IPS-18a (cell line): ENCODE data around the gene ZFTA.

Experiments
- H3K27ac ChIP-seq: one replicate; pipeline ENCODE4 v1.5.1; 2013; ENCODE audit warnings: low read length
- H3K27me3 ChIP-seq: one replicate; pipeline ENCODE4 v1.6.1; 2013; ENCODE audit warnings: mild to moderate bottlenecking, low read length; ENCODE audit not compliant: control insufficient read depth, insufficient read depth
- H3K36me3 ChIP-seq: one replicate; pipeline ENCODE4 v1.6.1; 2013; ENCODE audit warnings: low read depth, low read length; ENCODE audit not compliant: control insufficient read depth
- H3K4me1 ChIP-seq: one replicate; pipeline ENCODE4 v1.6.1; 2013; ENCODE audit warnings: low read depth, low read length; ENCODE audit not compliant: control insufficient read depth
- H3K4me3 ChIP-seq: one replicate; pipeline ENCODE4 v1.5.1; 2013; ENCODE audit warnings: low read length
- H3K9ac ChIP-seq: one replicate; pipeline ENCODE4 v1.6.1; 2013; ENCODE audit warnings: mild to moderate bottlenecking, low read length, moderate library complexity
- H3K9me3 ChIP-seq: one replicate; pipeline ENCODE4 v1.6.1; 2013; ENCODE audit warnings: low read depth, low read length; ENCODE audit not compliant: control insufficient read depth

ZFTA gene

DNA sequence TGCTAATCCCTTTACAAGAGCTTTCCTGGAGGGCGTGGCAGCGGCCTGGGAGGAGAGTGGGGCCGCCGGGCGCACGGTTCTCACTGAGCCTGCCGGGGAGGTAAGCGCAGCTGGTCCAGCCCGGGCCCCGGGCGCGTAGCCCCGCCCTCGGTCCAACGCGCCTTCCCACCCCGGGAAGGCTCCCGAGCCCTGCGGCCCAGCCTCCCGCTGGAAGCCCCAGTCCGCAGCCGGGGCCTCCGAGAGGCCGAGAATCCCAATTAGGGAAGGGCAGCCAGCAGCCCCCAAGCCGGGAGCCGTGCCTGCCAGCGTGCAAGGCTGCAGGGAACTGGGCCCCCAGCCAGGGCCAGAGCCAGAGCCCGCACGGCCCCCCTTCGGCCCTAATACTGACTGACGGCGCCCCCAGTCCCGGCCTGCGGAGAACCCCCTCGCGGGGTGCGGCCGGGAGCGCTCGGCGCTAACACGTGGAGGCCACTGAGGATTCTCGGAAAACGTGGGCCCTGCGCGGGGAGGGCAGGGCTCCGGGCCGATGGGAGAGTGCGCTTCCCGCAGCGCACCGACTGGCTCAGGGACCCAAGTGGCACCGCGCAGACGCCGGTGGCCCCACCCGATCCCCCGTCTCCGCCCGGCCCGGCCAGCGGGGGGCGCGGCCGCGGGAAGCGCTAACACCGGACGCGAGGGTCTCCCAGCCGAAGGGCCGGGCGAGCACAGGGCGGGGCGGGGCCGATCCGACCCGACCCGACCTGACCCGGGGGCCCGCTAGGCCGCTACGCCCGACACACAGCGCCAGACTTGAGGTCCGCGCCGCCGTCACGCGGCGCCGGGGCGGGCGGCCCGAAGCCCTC, 5.7 kb downstream of the ZFTA start:
- peak overlapping the region; percentile 84 for H3K9ac ChIP-seq
- H3K9me3 ChIP-seq = no peaks in the 10 kb centered on the region
- peaks cover 37% of the 10 kb centered on the region for H3K4me1 ChIP-seq
- H3K36me3 ChIP-seq = peaks cover 14% of the 10 kb centered on the region
- H3K27ac ChIP-seq = peak overlapping the region; percentile 46
- peak overlapping the region; percentile 77 for H3K4me3 ChIP-seq
- no peaks in the 10 kb centered on the region for H3K27me3 ChIP-seq

DNA sequence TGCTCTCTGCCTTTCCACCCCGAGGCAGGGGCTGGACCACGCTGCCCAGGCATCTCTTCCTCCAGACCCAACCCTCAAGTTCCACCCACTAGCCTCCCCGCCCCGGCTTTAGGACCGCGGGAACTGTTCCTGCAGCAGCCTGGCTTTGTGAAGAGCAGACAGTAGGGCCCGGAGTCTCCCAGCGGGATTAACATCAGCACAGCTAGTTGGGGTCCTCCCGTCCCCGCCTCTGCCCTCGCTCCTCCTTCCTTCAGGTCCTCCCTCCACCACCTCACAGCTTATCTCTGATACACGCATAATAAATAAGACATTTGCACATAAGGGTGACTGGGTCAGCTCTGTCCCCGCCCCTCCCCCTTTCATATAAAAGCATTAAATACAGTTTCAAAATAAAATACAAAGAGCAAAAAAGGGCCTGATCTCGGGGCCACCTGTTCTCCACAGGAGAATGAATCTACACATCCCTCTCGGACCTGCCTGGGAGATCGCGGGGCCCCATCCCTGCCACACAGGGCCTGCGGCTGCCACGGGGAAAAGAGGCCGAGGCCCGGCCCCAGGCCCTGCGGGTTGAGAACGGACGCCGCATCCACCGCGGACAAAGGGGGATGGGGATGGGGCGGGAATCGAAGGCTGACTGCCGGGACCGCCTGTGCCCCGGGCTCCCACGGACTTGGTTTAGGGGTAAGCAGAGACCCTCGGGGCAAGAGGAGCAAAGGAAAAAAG, 6.5 kb downstream of the ZFTA start:
- H3K4me3 ChIP-seq = peak overlapping the region; percentile 77
- peaks cover 17% of the 10 kb centered on the region for H3K36me3 ChIP-seq
- H3K27ac ChIP-seq = no peak overlapping the region
- no peaks in the 10 kb centered on the region for H3K9me3 ChIP-seq
- H3K27me3 ChIP-seq = no peaks in the 10 kb centered on the region
- peak overlapping the region; percentile 84 for H3K9ac ChIP-seq
- H3K4me1 ChIP-seq = peaks cover 34% of the 10 kb centered on the region

DNA sequence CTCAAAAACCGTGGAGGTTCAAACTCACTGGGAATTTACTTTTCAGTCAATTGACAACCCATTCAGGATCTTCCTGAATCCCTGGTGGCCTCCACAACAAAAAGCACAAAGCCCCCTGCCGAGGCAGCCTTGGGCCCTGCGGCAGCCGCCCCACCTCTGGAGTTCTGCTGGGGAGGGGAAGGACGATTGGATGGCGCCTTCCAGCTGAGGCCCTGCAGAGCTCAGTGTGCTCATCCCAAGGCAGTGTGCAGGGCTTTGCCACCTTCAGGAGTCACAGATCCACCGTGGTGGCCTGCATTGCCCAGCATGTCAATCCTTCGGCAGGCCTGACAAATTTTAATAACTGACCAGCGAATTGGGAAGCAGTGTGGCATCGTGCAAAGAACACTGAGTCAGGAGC, 7.4 kb downstream of the ZFTA start:
- H3K27me3 ChIP-seq = no peaks in the 10 kb centered on the region
- peaks cover 25% of the 10 kb centered on the region for H3K4me1 ChIP-seq
- no peaks in the 10 kb centered on the region for H3K9me3 ChIP-seq
- H3K4me3 ChIP-seq = peak overlapping the region; percentile 77
- H3K9ac ChIP-seq = no peak overlapping the region
- no peak overlapping the region for H3K27ac ChIP-seq
- H3K36me3 ChIP-seq = peaks cover 16% of the 10 kb centered on the region

DNA sequence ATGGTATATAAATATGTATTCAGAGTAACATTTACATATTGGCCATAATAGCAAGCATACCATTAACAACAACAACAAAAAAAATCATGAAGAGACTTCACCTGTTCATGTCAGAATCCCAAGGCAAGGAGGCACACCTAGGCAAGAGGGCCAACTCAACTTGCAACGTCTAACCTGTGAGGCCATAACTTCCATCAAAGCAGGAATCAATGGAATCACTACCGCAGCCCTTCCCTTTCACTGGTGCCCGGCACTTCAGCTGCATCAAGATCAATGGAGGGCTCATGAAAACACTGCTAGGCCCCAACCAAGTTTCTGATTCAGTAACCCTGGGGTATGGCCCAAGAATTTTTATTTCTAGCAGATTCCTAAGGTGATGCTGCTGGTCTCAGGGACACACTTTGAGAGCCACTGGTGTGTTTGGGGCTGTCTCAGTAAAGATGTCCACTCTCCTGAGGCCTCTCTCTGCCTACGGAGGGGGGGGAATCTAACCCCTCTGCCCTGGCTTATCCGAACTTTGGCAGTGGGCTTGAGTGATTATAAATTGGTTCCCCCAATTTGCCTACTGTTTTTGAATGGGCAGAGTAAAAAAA, 8.0 kb downstream of the ZFTA start:
- H3K27ac ChIP-seq = no peak overlapping the region

DNA sequence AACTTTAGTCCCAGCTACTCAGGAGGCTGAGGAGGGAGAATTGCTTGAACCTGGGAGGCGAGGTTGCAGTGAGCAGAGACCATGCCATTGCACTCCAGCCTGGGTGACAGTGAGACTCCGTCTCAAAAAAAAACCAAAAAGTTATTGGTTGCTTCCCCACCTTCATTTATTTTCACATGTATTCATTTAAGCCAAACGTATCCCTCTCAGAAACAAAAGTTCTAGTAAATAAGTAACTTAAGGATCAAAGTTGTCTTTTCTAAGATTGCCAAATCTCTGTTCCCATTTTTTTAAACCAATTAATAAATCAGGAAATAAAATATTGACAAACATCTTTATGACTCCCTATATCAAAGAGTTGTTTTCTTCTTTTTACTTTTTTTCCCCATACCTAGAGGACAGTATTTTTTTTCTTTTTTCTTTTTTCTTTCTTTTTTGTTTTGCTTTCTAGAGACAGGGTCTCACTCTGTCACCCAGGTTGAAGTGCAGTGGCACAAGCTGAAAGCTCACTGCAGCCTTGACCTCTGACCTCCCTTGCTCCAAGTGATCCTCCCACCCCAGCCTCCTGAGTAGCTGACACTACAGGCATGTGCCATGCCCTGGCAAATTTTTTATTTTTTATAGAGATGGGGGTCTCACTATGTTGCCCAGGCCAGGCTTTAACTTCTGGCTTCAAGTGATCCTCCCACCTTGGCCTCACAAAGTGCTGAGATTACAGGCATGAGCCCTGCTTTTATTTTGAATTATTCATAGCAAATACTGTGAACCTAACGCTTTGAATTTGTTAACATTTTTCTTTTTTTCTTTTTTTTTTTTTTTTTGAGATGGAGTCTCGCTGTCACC, 11.4 kb downstream of the ZFTA start:
- H3K9me3 ChIP-seq = no peaks in the 10 kb centered on the region
- H3K9ac ChIP-seq = no peak overlapping the region
- peaks cover 16% of the 10 kb centered on the region for H3K4me1 ChIP-seq
- peaks cover 40% of the 10 kb centered on the region for H3K36me3 ChIP-seq
- no peak overlapping the region for H3K4me3 ChIP-seq
- no peak overlapping the region for H3K27ac ChIP-seq
- no peaks in the 10 kb centered on the region for H3K27me3 ChIP-seq

More for the DNA sequence above, 8.0 kb downstream of the ZFTA start:
- Histone ChIP-seq H3K9me3 (no peaks in the 10 kb centered on the region), H3K4me3 (peak overlapping the region; percentile 77), H3K36me3 (peaks cover 20% of the 10 kb centered on the region), H3K4me1 (peaks cover 19% of the 10 kb centered on the region), H3K9ac (no peak overlapping the region), H3K27me3 (no peaks in the 10 kb centered on the region)

DNA sequence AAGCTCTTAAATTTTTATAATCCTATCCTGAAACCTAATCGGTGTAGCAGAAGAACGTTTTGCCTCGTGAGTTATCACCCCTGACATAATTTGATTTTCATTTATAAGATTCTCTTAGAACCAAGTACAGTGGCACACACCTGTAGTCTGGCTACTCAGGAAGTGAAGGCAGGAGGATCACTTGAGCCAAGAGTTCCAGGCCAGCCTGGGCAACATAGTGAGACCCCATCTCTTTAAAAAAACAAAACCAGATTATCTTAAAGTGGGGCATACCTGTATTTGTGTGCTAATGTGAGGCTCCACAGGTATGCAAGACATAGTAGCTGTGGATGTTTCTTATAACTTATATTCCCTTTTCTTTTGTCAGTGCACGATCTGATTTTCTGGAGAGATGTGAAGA, 19.0 kb downstream of the ZFTA start:
- no peaks in the 10 kb centered on the region for H3K4me1 ChIP-seq
- no peaks in the 10 kb centered on the region for H3K9me3 ChIP-seq
- no peaks in the 10 kb centered on the region for H3K27me3 ChIP-seq
- H3K36me3 ChIP-seq = peaks cover 36% of the 10 kb centered on the region
- H3K4me3 ChIP-seq = no peak overlapping the region
- no peak overlapping the region for H3K9ac ChIP-seq
- no peak overlapping the region for H3K27ac ChIP-seq

DNA sequence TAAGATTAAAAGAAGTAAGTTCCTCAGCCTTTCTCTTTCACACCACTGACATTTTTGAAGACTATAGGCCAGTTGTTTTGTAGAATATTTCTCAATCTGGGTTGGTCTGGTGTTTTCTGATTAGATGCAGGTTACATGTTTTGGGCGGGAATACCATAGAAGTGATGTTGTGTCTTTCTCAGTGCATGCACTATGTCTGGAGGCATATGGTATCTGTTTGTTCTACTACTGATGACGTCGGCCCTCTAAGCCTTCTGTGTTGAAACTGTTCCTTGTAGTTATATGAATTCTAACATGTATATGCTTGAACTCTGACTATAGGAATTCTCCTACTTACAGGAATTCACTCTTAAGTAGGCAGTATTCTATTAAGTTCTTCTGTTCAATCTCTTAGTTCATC, 21.6 kb downstream of the ZFTA start:
- Histone ChIP-seq H3K27ac (no peak overlapping the region), H3K9me3 (no peaks in the 10 kb centered on the region), H3K9ac (no peak overlapping the region), H3K36me3 (peaks cover 19% of the 10 kb centered on the region), H3K27me3 (no peaks in the 10 kb centered on the region), H3K4me1 (no peaks in the 10 kb centered on the region), H3K4me3 (no peak overlapping the region)

DNA sequence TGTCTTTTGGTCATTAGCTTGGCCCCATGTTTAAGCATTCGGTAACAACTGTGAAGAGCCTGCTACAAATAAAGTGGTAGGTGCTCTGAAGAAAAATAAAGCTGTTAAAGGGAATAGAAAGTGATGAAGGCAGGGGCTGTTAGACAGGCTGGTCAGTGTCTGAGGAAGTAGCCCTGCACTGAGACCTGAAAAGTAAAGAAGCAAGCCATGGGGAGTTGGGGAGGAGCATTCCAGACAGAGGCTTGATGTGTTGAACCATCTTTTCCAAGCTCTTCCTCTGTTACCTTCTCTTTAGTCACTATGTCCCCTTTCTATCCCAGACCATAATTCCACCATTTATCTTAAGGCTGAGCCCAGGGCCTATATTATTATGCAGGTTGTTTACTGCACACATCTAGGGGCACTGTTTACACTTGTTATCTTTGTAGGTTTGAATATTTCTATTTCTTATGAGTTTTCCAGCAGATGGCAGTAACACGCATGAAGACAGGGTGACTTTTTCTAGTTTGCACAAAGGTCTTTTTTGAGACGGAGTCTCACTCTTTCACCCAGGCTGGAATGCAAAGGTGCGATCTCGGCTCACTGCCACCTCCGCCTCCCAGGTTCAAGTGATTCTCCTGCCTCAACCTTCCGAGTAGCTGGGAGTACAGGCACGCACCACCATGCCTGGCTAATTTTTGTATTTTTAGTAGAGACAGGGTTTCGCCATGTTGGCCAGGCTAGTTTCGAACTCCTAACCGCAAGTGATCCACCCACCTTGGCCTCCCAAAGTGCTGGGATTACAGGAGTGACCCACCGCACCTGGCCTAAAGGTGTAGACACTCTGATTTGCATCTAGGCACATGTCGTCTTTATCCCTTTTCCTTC, 23.0 kb downstream of the ZFTA start:
- Histone ChIP-seq H3K4me3 (no peak overlapping the region), H3K4me1 (no peaks in the 10 kb centered on the region), H3K27me3 (no peaks in the 10 kb centered on the region), H3K36me3 (peaks cover 10% of the 10 kb centered on the region), H3K27ac (no peak overlapping the region), H3K9me3 (no peaks in the 10 kb centered on the region), H3K9ac (no peak overlapping the region)

DNA sequence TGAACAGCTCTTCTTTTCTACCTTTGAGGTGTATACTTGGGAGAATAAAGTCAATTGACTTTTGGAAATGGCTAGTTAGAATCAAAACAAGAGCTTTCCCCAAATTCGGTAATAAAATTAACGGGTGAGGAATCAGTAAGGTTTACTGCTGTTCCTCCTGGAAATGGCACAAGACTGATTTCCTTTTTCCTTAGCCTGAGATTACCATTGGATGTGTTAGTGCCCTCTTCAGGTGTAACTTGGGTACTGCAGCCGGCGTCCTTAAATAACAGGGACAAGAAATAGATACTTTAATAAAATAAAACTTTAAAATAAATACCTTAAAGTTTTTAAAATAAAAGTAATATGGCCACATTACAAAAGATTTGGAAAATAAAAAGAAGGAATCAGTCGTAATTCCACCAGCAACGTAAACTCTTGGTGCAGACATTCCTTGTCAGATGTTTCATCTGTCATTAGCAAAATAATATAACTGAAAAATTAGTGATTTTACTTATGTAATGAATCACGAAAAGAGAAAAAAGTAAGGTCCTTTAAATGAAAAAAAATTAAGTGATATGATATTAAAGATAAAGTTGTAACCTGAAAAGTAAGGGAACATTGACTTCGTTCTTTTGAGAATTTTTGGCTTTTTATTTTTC, 29.7 kb downstream of the ZFTA start:
- Histone ChIP-seq H3K9me3 (no peaks in the 10 kb centered on the region), H3K27me3 (no peaks in the 10 kb centered on the region), H3K36me3 (no peaks in the 10 kb centered on the region), H3K27ac (no peak overlapping the region), H3K4me3 (no peak overlapping the region), H3K4me1 (no peaks in the 10 kb centered on the region), H3K9ac (no peak overlapping the region)

DNA sequence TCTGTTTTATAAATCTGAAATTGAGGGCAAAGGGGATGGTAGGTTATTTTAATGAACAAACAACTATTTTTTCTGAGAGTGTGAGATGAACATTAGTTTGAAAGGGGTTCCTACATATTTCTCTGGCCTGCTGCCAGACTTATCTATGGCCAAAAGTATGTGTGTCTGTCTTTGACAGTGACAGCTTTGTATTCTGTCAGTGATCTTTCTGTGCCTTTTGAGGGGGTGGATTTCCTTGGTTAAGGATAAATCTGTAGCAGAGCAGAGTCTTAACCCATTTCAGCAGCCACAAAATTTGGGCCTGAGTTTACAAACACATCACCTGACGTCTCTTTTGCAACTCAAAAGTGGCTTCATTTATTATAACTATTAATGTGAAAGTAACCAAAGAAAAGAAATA, 30.9 kb downstream of the ZFTA start:
- Histone ChIP-seq H3K9ac (no peak overlapping the region), H3K4me3 (no peak overlapping the region), H3K27ac (no peak overlapping the region), H3K27me3 (no peaks in the 10 kb centered on the region), H3K9me3 (no peaks in the 10 kb centered on the region), H3K4me1 (no peaks in the 10 kb centered on the region), H3K36me3 (no peaks in the 10 kb centered on the region)
